ENCODE measurements around the gene USPL1.
A peak's percentile ranks its signal among the peaks of the same experiment; 100 is the strongest.

The USPL1 gene

DNA sequence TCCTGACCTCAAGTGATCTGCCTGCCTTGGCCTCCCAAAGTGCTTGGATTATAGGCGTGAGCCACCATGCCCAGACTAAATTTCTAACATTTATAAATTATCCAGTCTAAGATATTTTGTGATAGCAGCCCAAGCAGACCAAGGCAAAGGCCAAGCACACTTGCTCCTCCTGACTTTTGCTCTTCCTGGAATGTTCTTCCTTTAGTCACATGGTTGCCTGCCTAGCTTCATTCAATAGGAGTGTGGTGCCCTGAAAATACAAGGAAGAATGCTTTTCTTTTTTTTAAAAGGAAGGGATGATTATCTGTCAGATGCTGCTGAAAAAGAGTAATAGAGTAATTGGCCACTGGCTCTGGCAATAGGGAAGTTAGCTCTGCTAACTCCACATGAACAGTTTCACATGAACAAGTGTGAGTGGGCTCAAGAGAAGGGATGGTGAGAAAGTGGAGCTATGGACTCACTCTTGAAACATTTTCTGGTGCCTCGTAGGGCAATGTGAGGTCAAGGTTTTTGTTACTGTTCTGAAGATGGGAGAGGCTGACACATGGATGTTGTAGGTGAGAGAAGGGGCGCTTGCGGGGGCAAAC is 47.1 kb downstream of the USPL1 start:
- no peak for DNase-seq

DNA sequence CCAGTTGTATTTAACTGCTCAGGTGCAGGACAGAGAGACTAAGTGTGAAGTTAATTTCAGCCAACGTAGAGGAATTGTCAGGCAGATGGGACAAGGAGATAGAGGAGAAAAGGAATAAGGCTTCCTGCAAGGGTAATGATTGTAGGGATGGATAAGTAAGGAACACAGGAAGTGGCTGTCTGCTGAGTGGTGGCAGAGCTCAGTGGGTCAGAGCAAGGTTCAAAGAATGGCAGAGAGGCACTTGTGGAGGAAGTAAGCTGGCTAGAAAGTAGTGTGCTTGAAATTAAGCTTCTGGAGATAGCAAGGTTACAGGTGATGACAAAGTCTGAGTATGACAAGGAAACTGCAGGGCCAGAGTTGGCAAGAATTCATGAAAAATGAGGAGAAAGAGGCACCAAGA is 47.9 kb downstream of the USPL1 start:
- no peak for DNase-seq

- no peak for DNase-seq
These were observed 48.4 kb downstream of the USPL1 start for GRCh38 chr13:30666113-30666512.

- no peak for DNase-seq
These were observed 49.3 kb downstream of the USPL1 start for GRCh38 chr13:30667014-30667413.

- DNase-seq, result no peak
These were observed 50.6 kb downstream of the USPL1 start for GRCh38 chr13:30668312-30668711.

- DNase-seq, result no peak
These were observed 53.6 kb downstream of the USPL1 start for GRCh38 chr13:30671271-30671815.

DNA sequence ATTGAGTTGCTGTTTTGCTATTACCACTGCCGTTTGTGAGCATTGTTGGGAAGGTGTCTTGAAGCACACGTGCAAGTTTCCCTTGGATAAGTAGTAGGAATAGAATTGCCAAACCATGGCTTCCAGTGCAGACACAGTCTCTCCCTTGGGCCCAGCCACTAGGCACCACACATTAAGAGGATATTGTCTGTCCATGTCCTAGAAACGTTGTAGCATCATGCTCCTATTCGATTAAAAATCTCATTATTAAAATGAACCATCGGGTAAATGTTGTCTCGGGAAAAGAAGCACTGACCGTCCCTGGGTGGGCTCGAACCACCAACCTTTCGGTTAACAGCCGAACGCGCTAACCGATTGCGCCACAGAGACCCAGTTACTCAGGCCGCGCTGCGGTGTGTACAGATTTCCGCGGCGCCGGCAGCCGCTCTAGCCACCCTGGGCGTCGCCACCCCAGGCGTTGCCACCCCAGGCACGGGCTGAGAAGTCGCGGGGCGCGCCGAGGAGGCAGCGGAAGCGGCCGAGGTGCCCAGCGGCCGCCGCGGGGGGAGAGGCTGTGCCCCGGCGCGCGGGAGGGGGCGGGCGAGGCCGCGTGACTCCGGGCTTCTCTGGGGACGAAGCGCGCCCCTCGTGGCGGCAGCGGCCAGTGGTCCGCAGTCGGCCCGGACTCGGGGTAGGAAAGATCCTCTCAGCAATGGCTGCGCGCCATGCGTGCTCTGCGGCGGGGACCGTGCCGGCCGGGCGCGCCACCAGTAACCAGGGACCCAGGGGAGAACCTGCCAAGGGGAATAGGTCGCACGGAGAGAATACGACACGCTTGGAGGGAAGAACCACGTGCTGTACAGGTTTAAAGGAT is 56.2 kb downstream of the USPL1 start:
- DNase-seq, result peak; percentile 85

DNA sequence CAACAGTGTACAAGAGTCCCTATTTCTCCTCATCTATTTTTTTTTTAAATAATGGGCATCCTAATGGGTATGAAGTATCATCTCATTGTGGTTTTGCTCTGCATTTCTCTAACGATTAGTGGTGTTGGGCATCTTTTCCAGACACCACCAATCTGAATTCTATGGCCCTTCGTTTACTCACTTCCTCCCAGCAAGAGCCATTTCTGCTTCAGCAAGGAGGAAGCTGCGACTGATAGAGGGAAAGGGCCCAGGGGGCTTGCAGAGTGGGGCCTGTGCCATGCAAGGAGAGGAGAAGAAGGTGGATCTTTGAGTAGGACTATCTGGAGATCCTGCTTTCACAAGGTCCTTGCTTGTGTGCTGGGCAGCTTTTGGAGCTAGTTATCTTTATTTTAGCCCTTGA is 58.0 kb downstream of the USPL1 start:
- no peak for DNase-seq

GRCh38 chr13:30676672-30677071 is 59.0 kb downstream of the USPL1 start:
- no peak for DNase-seq

- DNase-seq, result peak; percentile 22
These were observed 62.0 kb downstream of the USPL1 start for GRCh38 chr13:30679483-30680330.

GRCh38 chr13:30681843-30682242 is 64.1 kb downstream of the USPL1 start:
- DNase-seq, result no peak

DNA sequence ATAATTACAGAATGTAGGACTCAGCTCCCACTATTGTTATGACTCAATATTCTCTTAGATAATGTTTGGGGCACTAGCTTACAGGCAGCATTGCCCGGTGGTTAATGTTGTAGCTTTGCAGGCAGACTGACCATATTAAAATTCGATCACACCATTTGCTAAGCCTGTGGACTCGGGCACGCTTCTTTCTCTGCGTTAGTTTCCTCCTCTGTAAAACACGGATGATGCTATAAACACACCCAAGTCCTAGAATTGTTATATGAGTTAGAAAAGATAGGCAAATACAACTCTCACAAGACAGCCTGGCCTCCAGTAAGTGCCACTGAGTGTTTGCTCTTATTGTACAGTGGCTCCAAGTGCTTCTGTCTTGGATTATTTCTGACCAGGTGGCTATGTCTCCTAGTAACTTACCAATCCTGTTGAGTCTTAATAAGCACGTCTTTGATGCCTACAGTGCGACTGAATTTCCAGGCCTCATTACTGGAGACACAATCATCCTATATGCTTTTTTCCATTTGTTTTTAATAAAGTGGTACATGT is 67.7 kb downstream of the USPL1 start:
- no peak for DNase-seq

DNA sequence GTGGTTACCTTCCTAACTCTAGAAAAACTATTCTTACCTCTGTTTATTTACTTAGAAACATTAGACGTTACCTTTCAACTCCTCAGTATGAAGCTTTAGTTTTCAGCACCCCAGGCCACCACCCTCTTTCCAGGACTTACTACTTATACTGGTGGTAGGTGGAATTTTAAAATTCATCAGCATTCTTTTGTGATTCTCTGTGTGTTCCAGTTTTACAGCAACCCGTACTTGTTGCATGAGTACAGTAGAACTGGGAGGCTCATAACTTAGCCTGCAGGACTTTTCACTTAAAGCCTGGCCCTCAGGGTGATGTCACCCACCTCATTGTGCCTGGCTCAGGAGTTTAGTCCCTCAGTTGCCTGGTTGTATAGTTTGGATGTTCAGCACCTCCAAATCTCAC is 68.3 kb downstream of the USPL1 start:
- DNase-seq, result no peak

- DNase-seq, result no peak
These were observed 69.9 kb downstream of the USPL1 start for GRCh38 chr13:30687601-30688000.

DNA sequence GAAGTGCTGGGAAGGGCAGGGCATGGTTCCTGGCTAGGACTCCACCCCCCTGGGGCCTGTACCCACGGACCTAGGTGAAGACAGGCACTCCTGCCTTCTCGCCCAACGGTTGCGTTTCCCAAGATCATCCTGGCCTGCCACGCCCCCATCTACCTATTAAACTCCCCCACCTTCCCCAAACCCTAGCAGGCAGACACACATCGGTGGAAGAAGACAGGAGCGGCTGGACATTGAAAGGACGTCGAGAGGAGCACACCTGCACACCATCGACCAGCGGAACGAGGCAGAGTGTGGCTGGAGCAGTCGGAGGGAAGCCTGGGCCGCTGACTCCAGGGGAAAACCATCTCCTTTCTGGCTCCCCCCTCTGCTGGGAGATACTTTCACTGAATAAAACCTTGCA is 72.0 kb downstream of the USPL1 start:
- DNase-seq, result no peak

DNA sequence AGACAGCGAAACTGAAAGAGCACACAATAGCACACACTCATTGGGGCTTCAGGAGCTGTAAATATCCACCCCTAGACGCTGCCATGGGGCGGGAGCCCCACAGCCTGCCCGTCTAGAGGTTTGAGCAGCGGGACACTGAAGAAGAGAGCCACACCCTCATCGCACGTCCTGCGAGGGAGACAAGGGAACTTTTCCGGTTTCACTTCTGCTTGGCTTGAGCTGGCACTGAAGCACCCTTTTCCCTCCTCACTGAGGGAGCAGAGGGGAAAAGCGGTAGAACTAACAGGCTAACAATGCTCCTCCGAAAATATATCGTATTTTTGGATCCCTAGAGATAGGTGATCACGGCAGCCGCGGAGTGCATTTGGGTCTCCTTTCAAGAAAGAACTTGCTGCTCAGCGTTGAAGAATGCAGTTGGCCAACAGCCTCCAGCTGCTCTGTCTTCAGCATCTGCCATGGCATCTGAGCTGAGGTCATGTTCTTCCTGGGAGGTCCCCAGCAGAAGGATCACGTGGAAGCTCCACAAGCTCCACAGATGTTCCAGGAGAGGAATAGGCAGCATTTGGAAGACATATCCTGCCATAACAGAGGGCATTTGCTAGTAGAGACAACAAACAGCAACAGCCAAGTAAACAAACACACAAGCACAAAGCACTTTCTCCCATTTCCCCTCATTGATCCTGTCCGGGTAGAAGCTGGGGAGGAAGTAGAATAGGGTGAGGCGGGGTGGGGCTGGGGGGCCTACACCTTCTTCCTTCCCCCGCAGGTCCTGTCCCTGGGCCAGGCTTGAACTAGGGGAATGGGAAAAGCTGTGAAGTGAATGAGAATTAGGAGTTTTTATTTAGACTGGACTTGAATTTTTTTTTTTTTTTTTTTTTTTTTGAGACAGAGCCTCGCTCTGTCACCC is 72.8 kb downstream of the USPL1 start:
- DNase-seq, result no peak

DNA sequence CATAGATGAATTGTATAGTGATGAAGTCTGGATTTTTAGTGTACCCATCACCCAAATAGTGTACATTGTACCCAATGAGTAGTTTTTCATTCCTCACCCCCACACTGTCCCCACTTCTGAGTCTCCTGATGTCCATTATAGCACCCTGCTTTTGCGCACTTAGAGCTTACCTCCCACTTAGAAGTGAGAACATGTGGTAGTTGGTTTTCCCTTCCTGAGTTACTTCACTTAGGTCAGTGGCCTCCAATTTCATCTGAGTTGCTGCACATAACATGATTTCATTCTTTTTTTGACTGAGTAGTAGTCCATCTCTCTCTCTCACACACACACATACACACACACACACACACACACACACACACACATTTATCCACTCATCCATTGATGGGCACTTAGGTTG is 74.4 kb downstream of the USPL1 start:
- DNase-seq, result no peak

DNA sequence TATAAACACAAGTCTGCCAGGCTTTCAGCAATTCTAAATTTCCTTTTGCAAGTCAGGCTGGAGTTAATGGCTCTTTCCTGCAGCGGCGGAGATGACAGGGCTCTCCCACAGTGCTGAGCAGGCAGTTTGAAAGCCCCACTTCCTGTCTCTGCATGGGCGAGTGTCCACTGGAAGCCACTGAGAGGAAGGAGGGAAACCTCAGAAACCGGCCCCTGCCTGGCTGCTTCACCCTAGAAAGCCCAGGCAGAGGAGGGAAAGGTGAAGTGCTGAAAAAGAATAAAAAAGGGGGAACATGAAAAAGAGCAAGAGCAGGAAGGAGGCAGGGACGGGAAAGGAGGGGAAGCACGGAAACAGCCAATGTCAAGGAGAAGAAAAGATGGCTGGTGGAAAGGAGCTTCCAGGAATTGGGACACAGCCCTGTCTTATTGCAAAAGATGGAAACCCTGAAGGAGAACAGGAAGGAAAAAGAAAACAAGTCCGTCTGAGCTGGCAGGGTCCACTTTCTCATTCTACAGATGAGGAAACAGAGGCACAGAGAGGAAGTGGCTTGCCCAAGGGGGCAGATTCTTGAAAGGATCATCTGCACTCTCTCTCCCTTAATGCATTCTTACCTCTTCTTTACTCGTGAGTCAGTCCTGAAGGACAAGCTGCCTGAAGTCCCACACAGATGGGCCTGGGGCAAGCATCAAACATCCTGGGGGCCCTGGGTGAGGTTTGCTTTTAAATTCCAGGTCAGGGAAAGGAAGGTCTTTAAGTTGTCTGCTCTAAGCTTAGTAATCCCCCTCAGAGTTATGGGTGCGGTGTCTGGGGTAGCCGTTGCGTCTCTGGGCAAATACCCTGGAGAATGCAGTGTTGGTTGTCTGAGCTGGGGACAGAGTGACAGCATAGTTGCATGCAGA is 78.8 kb downstream of the USPL1 start:
- no peak for DNase-seq

GRCh38 chr13:30697177-30697953 is 79.6 kb downstream of the USPL1 start:
- DNase-seq, result no peak

DNA sequence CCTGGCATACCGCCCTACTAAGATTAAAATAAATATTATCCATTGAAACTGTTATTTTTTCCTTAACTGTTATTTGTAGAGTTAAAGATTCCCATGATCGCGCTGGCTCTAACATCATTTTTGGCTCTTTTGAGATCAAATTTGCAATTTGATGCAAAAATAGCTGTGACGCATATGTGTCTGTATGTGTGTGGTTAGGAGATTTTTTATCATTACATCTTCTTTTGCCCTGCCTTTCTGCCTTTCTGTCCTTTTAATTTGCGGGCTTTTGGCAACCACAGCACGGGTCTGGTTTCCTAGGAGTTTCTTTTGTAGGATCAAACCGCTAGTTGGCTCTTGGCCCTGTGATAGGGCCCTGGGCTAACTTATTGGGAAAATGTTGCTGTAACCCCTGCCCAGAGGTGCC is 80.3 kb downstream of the USPL1 start:
- DNase-seq, result no peak
